Spleen (tissue), 11 donors: Measurements from ENCODE around the gene IL17REL. TPM values are rescaled to one million over a fixed set of nuclear protein-coding genes. Genes with fewer than 3 reads are reported as not detected.

Experiments used
- DNase-seq: peaks from one replicate; pipeline ENCODE4 v3.0.0-alpha.2; 2020
- H3K27ac ChIP-seq, 8 donors: fragments of 200-600 bp; sonication (generic) in 7 of 8; 1 replicate in 4 of 8; 2 replicates in 4 of 8; pipeline versions ENCODE4 v1.5.0 to v1.8.0; 2016 to 2021; ENCODE audit warnings: inconsistent platforms in 4 of 8, mild to moderate bottlenecking in 4 of 8, moderate library complexity in 1 of 8
- H3K27me3 ChIP-seq, 7 donors: fragments of 200-600 bp; sonication (generic) in 6 of 7; replicated peaks in 1 of 7; 1 replicate in 4 of 7; 2 replicates in 3 of 7; pipeline versions ENCODE4 v1.5.0 to v1.8.0; 2016 to 2021; ENCODE audit warnings: inconsistent platforms in 3 of 7, mild to moderate bottlenecking in 1 of 7
- H3K36me3 ChIP-seq, 6 donors: fragments of 200-600 bp; sonication (generic) in 5 of 6; 1 replicate in 4 of 6; 2 replicates in 2 of 6; pipeline versions ENCODE4 v1.5.0 to v1.8.0; 2016 to 2021; ENCODE audit warnings: inconsistent platforms in 2 of 6
- H3K4me1 ChIP-seq, 6 donors: fragments of 200-600 bp; sonication (generic) in 5 of 6; 1 replicate in 3 of 6; 2 replicates in 3 of 6; pipeline versions ENCODE4 v1.5.0 to v1.8.0; 2016 to 2021; ENCODE audit warnings: inconsistent platforms in 3 of 6
- H3K4me3 ChIP-seq, 8 donors: fragments of 200-600 bp; sonication (generic) in 7 of 8; 1 replicate in 4 of 8; 2 replicates in 4 of 8; pipeline versions ENCODE4 v1.5.0 to v1.8.0; 2016 to 2021; ENCODE audit warnings: inconsistent platforms in 4 of 8, mild to moderate bottlenecking in 4 of 8, moderate library complexity in 2 of 8
- H3K9me3 ChIP-seq, 8 donors: fragments of 200-600 bp; sonication (generic) in 7 of 8; 1 replicate in 4 of 8; 2 replicates in 4 of 8; pipeline versions ENCODE4 v1.5.0 to v1.8.0; 2016 to 2021; ENCODE audit warnings: inconsistent platforms in 4 of 8
- CTCF ChIP-seq, 11 experiments: fragments of 200-600 bp in 7 of 11; fragments of 450-650 bp in 4 of 11; sonication (generic) in 4 of 11; IDR thresholded peaks in 8 of 11; conservative IDR thresholded peaks in 3 of 11; 1 replicate in 7 of 11; 2 replicates in 4 of 11; pipeline versions ENCODE4 v1.4.0 to v1.8.0; 2016 to 2021; ENCODE audit warnings: antibody characterized with exemption in 11 of 11, inconsistent platforms in 4 of 11, mild to moderate bottlenecking in 1 of 11
- POLR2A ChIP-seq, 3 donors: fragments of 450-650 bp; IDR thresholded peaks; one replicate each; pipeline ENCODE4 v1.5.1; 2017; ENCODE audit warnings: antibody characterized with exemption in 3 of 3, mild to moderate bottlenecking in 1 of 3
- POLR2AphosphoS5 ChIP-seq, 3 donors: sonication (generic); formaldehyde crosslinking; IDR thresholded peaks; one replicate each; pipeline ENCODE4 v1.5.1; 2017; ENCODE audit warnings: antibody characterized with exemption in 3 of 3
- WGBS, 5 donors: extraction: QIAGEN DNeasy Blood & Tissue Kit in 3 of 5; methylation state at CpG; one replicate each; pipeline versions ENCODE4 v1.1.5 to v1.1.7; 2013 to 2018; 5-methylcytosine and 5-hydroxymethylcytosine counted together
- intact Hi-C: fragments of 100-400 bp; cut with DNase I; formaldehyde crosslinking; loops from one replicate; pipeline ENCODE4 v1.15.0; 2023; ENCODE audit warnings: low total_unique reads
- polyA plus RNA-seq, 3 donors: library from polyadenylated mRNA; stranded (reverse); fragments of 200-250 nt; gene quantifications; one replicate each; pipeline ENCODE4 v1.2.1, GENCODE V29; 2013
- total RNA-seq, 7 donors: library from RNA; depleted of rRNA in 3 of 7; stranded (reverse); fragments of >200 nt in 3 of 7; fragmentation: NEBNext Ultra II Directional in 4 of 7; extraction: Animal tissue kit (Norgen Biotek cat#: 25700) in 4 of 7; gene quantifications; one replicate each; pipeline versions ENCODE4 v1.1.0 to v1.2.1, GENCODE V29; 2016 to 2021
- donor health status: healthy with polysubstance abuse.
- donor health status: DM: no; HTN: no; CAD: no; lungs with moderate emphysema.
- donor health status: DM: no; HTN: no; CAD: no.
- donor health status: Bipolar disorder and iron deficiency.
- donor health status: healthy.
- donor health status: DM: no; HTN: no; CAD: no.
- donor health status: DM: yes; HTN: yes; CAD: no.

Gene IL17REL
- total and polyA plus RNA-seq, 10 donors: 0.21 to 1.9 (median 0.83) TPM

GRCh38 chr22:49963647-49964026 is 48.9 kb downstream of the IL17REL start:
- no peaks in the 10 kb centered on the region for H3K27me3 ChIP-seq
- H3K36me3 ChIP-seq: peaks cover 2 to 48% (median 32%) of the 10 kb centered on the region in 6 donors
- DNase-seq: no peak
- peaks cover 56 to 87% (median 79%) of the 10 kb centered on the region in 6 donors for H3K4me1 ChIP-seq
- intact Hi-C loops: no loop called here
- WGBS, 5 donors: 45 to 71% (median 58%) methylated on average over 6 of the region's 6 CpGs
- peak overlapping the region; percentile 20 to 99 (median 90) for H3K4me3 ChIP-seq
- peak overlapping the region; percentile 27 to 99 (median 97) for H3K27ac ChIP-seq
- TF ChIP-seq POLR2AphosphoS5 (IDR thresholded peaks at IDR 0.05): no peak
- TF ChIP-seq CTCF (IDR thresholded peaks at IDR 0.05 in 8 of 11, conservative IDR thresholded peaks at IDR 0.05 in 3 of 11): no peak
- TF ChIP-seq POLR2A (IDR thresholded peaks at IDR 0.05): no peak
- no peaks in the 10 kb centered on the region for H3K9me3 ChIP-seq

GRCh38 chr22:49962751-49963646 is 49.6 kb downstream of the IL17REL start:
- no peaks in the 10 kb centered on the region for H3K9me3 ChIP-seq
- peak; percentile 87 for DNase-seq
- intact Hi-C loops: no loop called here
- H3K27me3 ChIP-seq: no peaks in the 10 kb centered on the region
- WGBS, 5 donors: 47 to 76% (median 61%) methylated on average over 42 to 63 of the region's 63 CpGs
- peak in 2 of 3 donors; percentile 38 to 79 for TF ChIP-seq POLR2AphosphoS5 (IDR thresholded peaks at IDR 0.05)
- no peak for TF ChIP-seq POLR2A (IDR thresholded peaks at IDR 0.05)
- TF ChIP-seq CTCF (IDR thresholded peaks at IDR 0.05 in 8 of 11, conservative IDR thresholded peaks at IDR 0.05 in 3 of 11): no peak
- H3K36me3 ChIP-seq: peaks cover 2 to 48% (median 32%) of the 10 kb centered on the region in 6 donors
- H3K4me3 ChIP-seq: peak overlapping the region; percentile 71 to 99 (median 92)
- peaks cover 54 to 83% (median 74%) of the 10 kb centered on the region in 6 donors for H3K4me1 ChIP-seq
- peak overlapping the region; percentile 72 to 99 (median 97) for H3K27ac ChIP-seq

GRCh38 chr22:49962012-49962750 is 50.4 kb downstream of the IL17REL start:
- intact Hi-C loops: no loop called here
- DNase-seq: peak; percentile 92
- whole genome bisulfite sequencing, 5 donors: 1 to 3% (median 2%) methylated on average over 36 to 70 of the region's 70 CpGs
- TF ChIP-seq CTCF (IDR thresholded peaks at IDR 0.05 in 8 of 11, conservative IDR thresholded peaks at IDR 0.05 in 3 of 11) (peak in 2 of 11 experiments; percentile 0 to 9), POLR2A (IDR thresholded peaks at IDR 0.05) (peak in 1 of 3 donors; percentile 69), POLR2AphosphoS5 (IDR thresholded peaks at IDR 0.05) (peak; percentile 76 to 83 (median 79))
- Histone ChIP-seq H3K4me1 (peaks cover 51 to 75% (median 66%) of the 10 kb centered on the region in 6 donors), H3K9me3 (no peaks in the 10 kb centered on the region), H3K4me3 (peak overlapping the region; percentile 71 to 99 (median 92)), H3K36me3 (peaks cover 2 to 48% (median 32%) of the 10 kb centered on the region in 6 donors), H3K27me3 (no peaks in the 10 kb centered on the region), H3K27ac (peak overlapping the region; percentile 73 to 99 (median 97))
